Immature natural killer cell (primary cell): ENCODE measurements around the gene CALML4. TPM values are rescaled to one million over a fixed set of nuclear protein-coding genes. Genes with fewer than 3 reads are reported as not detected.
A peak's percentile ranks its signal among the peaks of the same experiment; 100 is the strongest.

ENCODE experiments used
- DNase-seq, 3 donors: peaks; one replicate each; pipeline ENCODE4 v3.0.0; 2022; ENCODE audit warnings: mixed read lengths in 1 of 3
- H3K27ac Mint-ChIP-seq, 6 donors: one replicate each; pipeline ENCODE4 v1.8.0; 2020; ENCODE audit warnings: mixed read lengths in 6 of 6, mild to moderate bottlenecking in 5 of 6, inconsistent platforms in 4 of 6, moderate library complexity in 3 of 6
- H3K27me3 Mint-ChIP-seq, 3 donors: one replicate each; pipeline ENCODE4 v1.8.0; 2020 to 2021; ENCODE audit warnings: low read depth in 3 of 3, mild to moderate bottlenecking in 3 of 3, mixed read lengths in 3 of 3, moderate library complexity in 3 of 3, inconsistent platforms in 1 of 3
- H3K36me3 Mint-ChIP-seq, 3 donors: one replicate each; pipeline ENCODE4 v1.8.0; 2020; ENCODE audit warnings: mixed read lengths in 3 of 3, inconsistent platforms in 2 of 3, mild to moderate bottlenecking in 2 of 3
- H3K4me1 Mint-ChIP-seq, 2 donors: one replicate each; pipeline ENCODE4 v1.8.0; 2020; ENCODE audit warnings: inconsistent platforms in 2 of 2, mild to moderate bottlenecking in 2 of 2, mixed read lengths in 2 of 2, moderate library complexity in 1 of 2
- H3K4me3 Mint-ChIP-seq, 5 donors: one replicate each; pipeline ENCODE4 v1.8.0; 2020; ENCODE audit warnings: mild to moderate bottlenecking in 5 of 5, mixed read lengths in 5 of 5, inconsistent platforms in 3 of 5, moderate library complexity in 3 of 5
- H3K9me3 Mint-ChIP-seq, 6 donors: one replicate each; pipeline ENCODE4 v1.8.0; 2020; ENCODE audit warnings: mild to moderate bottlenecking in 6 of 6, mixed read lengths in 6 of 6, inconsistent platforms in 4 of 6, moderate library complexity in 3 of 6
- polyA plus RNA-seq, 3 donors: library from polyadenylated mRNA; unstranded; fragments of 300-500 nt; fragmentation: Illumina TruSeq; gene quantifications; one replicate each; pipeline ENCODE4 v1.2.3, GENCODE V29; 2021

Gene CALML4
- polyA plus RNA-seq, 3 donors from 2014 or later, result 0.37 to 4.2 TPM; not detected in 1

GRCh38 chr15:68151277-68151676 is 53.9 kb downstream of the CALML4 start:
- peaks cover 0 to 2% (median 0%) of the 10 kb centered on the region in 3 donors for H3K27me3 Mint-ChIP-seq
- H3K4me1 Mint-ChIP-seq, result peaks cover 7 to 25% of the 10 kb centered on the region in 2 donors
- DNase-seq, result no peak
- H3K9me3 Mint-ChIP-seq, result no peaks in the 10 kb centered on the region
- no peak overlapping the region for H3K27ac Mint-ChIP-seq
- no peak overlapping the region for H3K4me3 Mint-ChIP-seq
- peaks cover 10 to 19% (median 18%) of the 10 kb centered on the region in 3 donors for H3K36me3 Mint-ChIP-seq

GRCh38 chr15:68150187-68150586 is 54.9 kb downstream of the CALML4 start:
- H3K4me1 Mint-ChIP-seq, result peaks cover 7 to 31% of the 10 kb centered on the region in 2 donors
- no peaks in the 10 kb centered on the region for H3K9me3 Mint-ChIP-seq
- no peak for DNase-seq
- no peak overlapping the region for H3K4me3 Mint-ChIP-seq
- H3K27ac Mint-ChIP-seq, result no peak overlapping the region
- H3K27me3 Mint-ChIP-seq, result peaks cover 0 to 2% (median 0%) of the 10 kb centered on the region in 3 donors
- peaks cover 10 to 24% (median 22%) of the 10 kb centered on the region in 3 donors for H3K36me3 Mint-ChIP-seq

DNA sequence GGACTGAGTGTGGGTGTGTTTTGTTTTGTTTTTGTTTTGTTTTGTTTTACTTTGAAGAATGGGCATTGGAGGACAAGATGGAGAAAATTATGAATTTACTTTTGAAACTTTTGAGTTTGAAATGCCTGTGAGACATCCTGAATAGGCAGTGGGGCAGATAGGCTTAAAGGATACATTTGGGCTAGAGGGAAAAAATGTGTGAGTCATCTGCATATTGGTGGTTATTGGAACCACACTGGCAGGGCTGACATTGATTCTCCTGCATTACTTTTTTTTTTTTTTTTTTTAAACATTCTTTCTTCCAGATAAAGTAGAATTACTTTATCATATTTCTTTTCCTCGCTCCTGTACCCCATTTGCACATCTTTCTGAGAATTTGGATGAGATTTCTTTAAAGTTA is 56.1 kb downstream of the CALML4 start:
- DNase-seq, result no peak
- peaks cover 6 to 18% (median 15%) of the 10 kb centered on the region in 3 donors for H3K36me3 Mint-ChIP-seq
- H3K27ac Mint-ChIP-seq, result peak overlapping the region in 2 of 6 donors; percentile 8 to 15
- peaks cover 0 to 2% (median 0%) of the 10 kb centered on the region in 3 donors for H3K27me3 Mint-ChIP-seq
- H3K4me1 Mint-ChIP-seq, result peaks cover 7 to 38% of the 10 kb centered on the region in 2 donors
- no peaks in the 10 kb centered on the region for H3K9me3 Mint-ChIP-seq
- no peak overlapping the region for H3K4me3 Mint-ChIP-seq

DNA sequence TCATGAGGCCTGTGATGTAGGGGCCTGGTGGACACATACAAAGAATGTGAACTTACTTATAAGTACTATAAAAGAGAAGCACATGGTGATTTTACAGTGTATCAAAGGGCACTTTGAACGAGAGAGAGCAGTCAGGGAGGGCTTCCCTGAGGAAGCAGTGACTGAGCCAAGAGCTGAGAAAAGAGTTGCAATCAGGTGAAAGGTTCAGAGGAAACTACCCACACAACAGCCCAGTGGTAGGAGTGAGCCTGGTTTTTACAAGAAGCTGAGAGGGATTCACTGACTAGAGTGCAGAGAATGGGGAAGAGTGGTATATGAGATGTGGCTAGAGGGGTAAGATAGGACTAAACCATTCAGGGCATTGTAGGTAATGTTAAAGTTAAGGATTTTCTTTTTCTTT is 57.1 kb downstream of the CALML4 start:
- Mint-ChIP-seq H3K27ac (peak overlapping the region in 3 of 6 donors; percentile 8 to 68 (median 46)), H3K4me3 (no peak overlapping the region), H3K36me3 (peaks cover 0 to 20% (median 18%) of the 10 kb centered on the region in 3 donors), H3K4me1 (peaks cover 10 to 48% of the 10 kb centered on the region in 2 donors), H3K9me3 (no peaks in the 10 kb centered on the region), H3K27me3 (peaks cover 0 to 2% (median 0%) of the 10 kb centered on the region in 3 donors)
- no peak for DNase-seq

GRCh38 chr15:68145706-68146105 is 59.4 kb downstream of the CALML4 start:
- no peak overlapping the region for H3K27ac Mint-ChIP-seq
- H3K4me3 Mint-ChIP-seq, result no peak overlapping the region
- DNase-seq, result no peak
- no peaks in the 10 kb centered on the region for H3K9me3 Mint-ChIP-seq
- H3K4me1 Mint-ChIP-seq, result peaks cover 12 to 51% of the 10 kb centered on the region in 2 donors
- H3K36me3 Mint-ChIP-seq, result peaks cover 0 to 21% (median 12%) of the 10 kb centered on the region in 3 donors
- H3K27me3 Mint-ChIP-seq, result no peaks in the 10 kb centered on the region

DNA sequence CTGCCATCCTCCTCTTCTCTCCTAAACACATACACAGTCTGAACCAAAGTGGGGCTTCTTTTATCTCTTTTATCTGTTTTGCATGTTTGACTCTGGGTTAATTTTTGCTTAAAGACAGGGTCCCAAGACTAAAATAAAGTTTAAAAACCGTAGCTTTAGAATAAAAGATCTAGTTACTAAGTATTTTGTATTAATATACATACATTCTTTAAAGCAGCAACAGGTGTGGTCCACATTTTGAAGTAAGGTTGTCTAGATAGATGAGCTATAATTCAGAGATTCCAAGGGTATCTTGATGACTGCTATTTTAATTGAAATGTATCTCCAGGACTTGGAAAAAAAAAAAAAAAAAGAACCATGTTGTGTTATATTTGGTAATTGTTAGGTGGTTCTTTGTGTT is 61.3 kb downstream of the CALML4 start:
- H3K27ac Mint-ChIP-seq, result peak overlapping the region in 2 of 6 donors; percentile 13 to 49

DNA sequence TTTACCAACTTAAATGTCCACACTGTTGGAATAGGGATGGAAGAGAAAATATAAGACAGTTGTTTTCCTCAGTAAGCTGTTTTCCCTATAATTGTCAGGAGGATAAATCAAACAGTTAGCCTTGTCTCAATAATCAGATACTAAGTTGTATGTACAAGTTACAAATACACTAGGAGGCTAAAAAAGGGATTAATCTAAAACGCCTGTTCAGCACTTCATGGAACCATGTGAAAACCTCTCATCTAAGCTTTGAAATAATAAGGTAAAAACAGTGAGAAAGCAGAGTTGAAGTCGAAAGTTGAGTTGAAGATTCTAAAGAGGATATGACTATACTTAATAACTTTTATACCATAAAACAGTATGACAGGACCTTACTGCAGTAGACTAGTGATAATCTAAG is 62.0 kb downstream of the CALML4 start:
- H3K4me3 Mint-ChIP-seq, result no peak overlapping the region
- peaks cover 14 to 62% of the 10 kb centered on the region in 2 donors for H3K4me1 Mint-ChIP-seq
- H3K9me3 Mint-ChIP-seq, result no peaks in the 10 kb centered on the region
- no peaks in the 10 kb centered on the region for H3K27me3 Mint-ChIP-seq
- H3K36me3 Mint-ChIP-seq, result peaks cover 0 to 24% (median 16%) of the 10 kb centered on the region in 3 donors
- peak overlapping the region in 1 of 6 donors; percentile 49 for H3K27ac Mint-ChIP-seq
- DNase-seq, result no peak

More for the DNA sequence above, 61.3 kb downstream of the CALML4 start:
- H3K36me3 Mint-ChIP-seq, result peaks cover 0 to 24% (median 16%) of the 10 kb centered on the region in 3 donors
- no peaks in the 10 kb centered on the region for H3K27me3 Mint-ChIP-seq
- DNase-seq, result no peak
- no peaks in the 10 kb centered on the region for H3K9me3 Mint-ChIP-seq
- H3K4me3 Mint-ChIP-seq, result no peak overlapping the region
- peaks cover 14 to 63% of the 10 kb centered on the region in 2 donors for H3K4me1 Mint-ChIP-seq

Other genes starting within 250 kb of the CALML4 start
- gene PIAS1, start 151.0 kb downstream of the CALML4 start, polyA plus RNA-seq, result 100 to 1,000 TPM in 2 of 3 donors, 10 to 100 TPM in 1; 84.1 to 138 (median 112) TPM
- 1 to 10 TPM; 1.3 to 2.5 (median 2.3) TPM for gene CLN6, start 24.4 kb upstream of the CALML4 start, polyA plus RNA-seq
- gene FEM1B, start 72.4 kb upstream of the CALML4 start, polyA plus RNA-seq, result 10 to 100 TPM in 2 of 3 donors, 1 to 10 TPM in 1; 6.1 to 25.9 (median 18.4) TPM
- gene ITGA11, start 226.8 kb upstream of the CALML4 start, polyA plus RNA-seq, result not detected